Effector memory CD4-positive, alpha-beta T cell (primary cell): ENCODE data around the gene CEP135.

Experiments
- DNase-seq, 3 donors: peaks; one replicate each; pipeline ENCODE4 v3.0.0-alpha.2; 2020
- H3K27ac ChIP-seq: 2 replicates; pipeline ENCODE4 v1.7.0; 2013; ENCODE audit warnings: mild to moderate bottlenecking, low read length, moderate library complexity; ENCODE audit not compliant: insufficient read depth, poor library complexity, severe bottlenecking
- H3K27me3 ChIP-seq: replicated peaks from 2 replicates; pipeline ENCODE4 v1.7.0; 2013; ENCODE audit warnings: mild to moderate bottlenecking, low read length; ENCODE audit not compliant: insufficient read depth, control insufficient read depth, poor library complexity, severe bottlenecking
- H3K36me3 ChIP-seq: 2 replicates; pipeline ENCODE4 v1.7.0; 2013; ENCODE audit warnings: mild to moderate bottlenecking, low read length, moderate library complexity; ENCODE audit not compliant: control insufficient read depth, insufficient read depth
- H3K4me1 ChIP-seq: 2 replicates; pipeline ENCODE4 v1.7.0; 2013; ENCODE audit warnings: low read length, mild to moderate bottlenecking; ENCODE audit not compliant: control insufficient read depth, insufficient read depth, poor library complexity, severe bottlenecking
- H3K4me3 ChIP-seq: 2 replicates; pipeline ENCODE4 v1.7.0; 2013; ENCODE audit warnings: low read length, low read depth, mild to moderate bottlenecking; ENCODE audit not compliant: insufficient read depth, poor library complexity, severe bottlenecking
- H3K9me3 ChIP-seq: 2 replicates; pipeline ENCODE4 v1.7.0; 2013; ENCODE audit warnings: mild to moderate bottlenecking, low read length, moderate library complexity; ENCODE audit not compliant: control insufficient read depth

CEP135 gene

GRCh38 chr4:55996646-55997045 lies 47.9 kb downstream of the CEP135 start:
- Histone ChIP-seq H3K36me3 (peaks cover 21% of the 10 kb centered on the region), H3K27me3 (no peaks in the 10 kb centered on the region)

GRCh38 chr4:56003606-56004005 lies 54.9 kb downstream of the CEP135 start:
- H3K36me3 ChIP-seq, result peaks cover 41% of the 10 kb centered on the region
- DNase-seq, result no peak
- H3K27me3 ChIP-seq, result no peaks in the 10 kb centered on the region
- no peak overlapping the region for H3K4me3 ChIP-seq
- H3K27ac ChIP-seq, result no peak overlapping the region
- H3K4me1 ChIP-seq, result no peaks in the 10 kb centered on the region
- H3K9me3 ChIP-seq, result no peaks in the 10 kb centered on the region

More at GRCh38 chr4:55996646-55997045, 47.9 kb downstream of the CEP135 start:
- Histone ChIP-seq H3K4me3 (no peak overlapping the region), H3K27ac (no peak overlapping the region), H3K9me3 (no peaks in the 10 kb centered on the region), H3K4me1 (no peaks in the 10 kb centered on the region)
- no peak for DNase-seq

DNA sequence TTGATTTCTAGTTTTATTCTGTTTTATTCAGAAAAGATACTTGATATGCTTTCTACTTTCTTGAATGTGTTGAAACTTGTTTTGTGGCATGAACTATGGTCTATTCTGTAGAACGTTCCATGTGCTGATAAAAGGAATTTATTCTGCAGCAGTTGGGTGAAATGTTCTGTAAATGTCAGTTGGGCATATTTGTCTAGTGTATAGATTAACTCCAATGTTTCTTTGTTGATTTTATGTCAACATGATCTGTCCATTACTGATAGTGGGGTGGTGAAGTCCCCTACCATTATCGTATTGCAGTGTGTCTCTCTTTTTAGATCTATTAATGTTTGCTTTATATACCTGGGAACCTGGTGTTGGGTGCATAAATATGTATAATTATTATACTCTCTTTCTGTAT lies 55.5 kb downstream of the CEP135 start:
- no peaks in the 10 kb centered on the region for H3K9me3 ChIP-seq
- no peaks in the 10 kb centered on the region for H3K27me3 ChIP-seq
- no peak overlapping the region for H3K4me3 ChIP-seq
- DNase-seq, result no peak
- no peak overlapping the region for H3K27ac ChIP-seq
- H3K4me1 ChIP-seq, result no peaks in the 10 kb centered on the region
- peaks cover 43% of the 10 kb centered on the region for H3K36me3 ChIP-seq

GRCh38 chr4:56007154-56007553 lies 58.4 kb downstream of the CEP135 start:
- no peak for DNase-seq
- Histone ChIP-seq H3K9me3 (no peaks in the 10 kb centered on the region), H3K27me3 (no peaks in the 10 kb centered on the region), H3K4me3 (no peak overlapping the region), H3K27ac (no peak overlapping the region), H3K4me1 (no peaks in the 10 kb centered on the region), H3K36me3 (peaks cover 45% of the 10 kb centered on the region)

DNA sequence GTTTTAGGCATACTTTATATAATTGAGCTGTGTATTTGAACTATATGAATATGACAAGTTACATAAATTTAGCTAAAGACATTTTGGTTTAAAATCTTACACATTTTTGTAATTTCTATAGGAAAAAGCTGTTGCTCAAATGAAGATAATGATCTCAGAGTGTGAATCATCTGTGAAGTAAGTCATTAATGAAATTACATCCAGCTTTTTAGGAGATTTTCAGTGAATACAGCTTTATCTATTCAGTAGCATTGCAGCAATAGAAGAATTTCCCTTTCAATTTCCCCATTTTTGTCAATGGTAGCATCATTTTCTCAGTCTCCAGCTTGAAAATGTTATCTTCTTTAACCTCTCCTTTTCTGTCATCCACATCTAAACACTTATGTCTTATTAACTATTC lies 59.5 kb downstream of the CEP135 start:
- no peaks in the 10 kb centered on the region for H3K4me1 ChIP-seq
- no peaks in the 10 kb centered on the region for H3K9me3 ChIP-seq
- H3K27ac ChIP-seq, result no peak overlapping the region
- DNase-seq, result no peak
- peaks cover 51% of the 10 kb centered on the region for H3K36me3 ChIP-seq
- no peak overlapping the region for H3K4me3 ChIP-seq
- no peaks in the 10 kb centered on the region for H3K27me3 ChIP-seq

DNA sequence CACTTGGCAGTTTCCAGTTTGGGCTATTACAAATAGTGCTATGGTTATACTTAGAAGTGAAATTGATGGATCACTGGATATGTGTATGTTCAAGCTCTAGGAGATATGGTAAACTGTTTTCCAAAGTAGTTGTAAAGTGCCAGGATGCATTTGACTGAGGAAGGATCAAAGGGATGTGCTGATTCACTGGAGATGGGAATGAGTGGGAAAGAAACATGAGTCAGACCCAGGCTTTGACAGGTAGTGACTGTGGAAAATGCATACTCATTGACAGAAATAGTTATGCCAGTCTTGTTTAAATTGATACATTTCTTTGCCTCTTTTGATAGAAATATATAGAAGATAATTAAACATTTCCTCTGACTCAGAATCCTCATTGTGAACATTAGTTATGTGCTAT lies 77.9 kb downstream of the CEP135 start:
- Histone ChIP-seq H3K27ac (no peak overlapping the region), H3K4me1 (no peaks in the 10 kb centered on the region), H3K36me3 (peaks cover 60% of the 10 kb centered on the region), H3K27me3 (no peaks in the 10 kb centered on the region), H3K4me3 (no peak overlapping the region), H3K9me3 (no peaks in the 10 kb centered on the region)
- DNase-seq, result no peak

GRCh38 chr4:56028165-56028564 lies 79.4 kb downstream of the CEP135 start:
- no peaks in the 10 kb centered on the region for H3K9me3 ChIP-seq
- H3K4me1 ChIP-seq, result no peaks in the 10 kb centered on the region
- H3K27ac ChIP-seq, result no peak overlapping the region
- H3K4me3 ChIP-seq, result no peak overlapping the region
- no peaks in the 10 kb centered on the region for H3K27me3 ChIP-seq
- DNase-seq, result no peak
- peaks cover 49% of the 10 kb centered on the region for H3K36me3 ChIP-seq

DNA sequence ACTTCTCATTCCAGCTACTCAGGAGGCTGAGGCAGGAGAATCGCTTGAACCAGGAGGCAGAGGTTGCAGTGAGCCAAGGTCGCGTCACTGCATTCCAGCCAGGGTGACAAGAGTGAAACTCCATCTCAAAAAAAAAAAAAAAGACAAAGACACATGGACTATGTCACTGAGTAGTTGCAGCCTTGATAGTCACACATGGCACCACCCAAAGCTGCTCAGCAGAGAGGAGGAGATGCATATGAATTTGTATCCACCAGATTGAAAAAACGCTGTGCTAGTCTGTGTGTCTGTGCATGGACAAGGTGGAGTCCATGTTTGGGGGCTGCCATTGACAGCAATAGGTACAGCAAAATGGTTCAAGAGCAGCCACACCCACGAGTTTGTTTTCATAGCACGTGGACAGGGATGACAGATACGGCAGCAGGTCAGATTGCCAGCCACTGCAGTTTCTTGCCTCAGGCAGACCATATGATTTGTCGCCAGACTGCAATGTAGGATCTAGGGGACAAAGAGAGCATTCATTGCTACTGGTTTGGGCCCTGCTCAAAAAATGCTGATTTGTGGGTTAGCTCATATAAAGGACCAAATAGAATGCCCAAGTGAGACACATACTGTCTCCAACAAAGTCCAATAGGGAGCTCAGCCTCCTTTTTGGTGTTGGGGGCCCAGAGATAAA lies 89.9 kb downstream of the CEP135 start:
- H3K4me3 ChIP-seq, result no peak overlapping the region
- DNase-seq, result no peak
- no peak overlapping the region for H3K27ac ChIP-seq
- H3K4me1 ChIP-seq, result no peaks in the 10 kb centered on the region
- H3K27me3 ChIP-seq, result no peaks in the 10 kb centered on the region
- H3K36me3 ChIP-seq, result no peaks in the 10 kb centered on the region
- no peaks in the 10 kb centered on the region for H3K9me3 ChIP-seq

- no peak overlapping the region for H3K4me3 ChIP-seq
- no peak for DNase-seq
- H3K36me3 ChIP-seq, result no peaks in the 10 kb centered on the region
- H3K9me3 ChIP-seq, result no peaks in the 10 kb centered on the region
- H3K4me1 ChIP-seq, result no peaks in the 10 kb centered on the region
- H3K27me3 ChIP-seq, result no peaks in the 10 kb centered on the region
- no peak overlapping the region for H3K27ac ChIP-seq
Observed at GRCh38 chr4:56040842-56041241, 92.1 kb downstream of the CEP135 start.

DNA sequence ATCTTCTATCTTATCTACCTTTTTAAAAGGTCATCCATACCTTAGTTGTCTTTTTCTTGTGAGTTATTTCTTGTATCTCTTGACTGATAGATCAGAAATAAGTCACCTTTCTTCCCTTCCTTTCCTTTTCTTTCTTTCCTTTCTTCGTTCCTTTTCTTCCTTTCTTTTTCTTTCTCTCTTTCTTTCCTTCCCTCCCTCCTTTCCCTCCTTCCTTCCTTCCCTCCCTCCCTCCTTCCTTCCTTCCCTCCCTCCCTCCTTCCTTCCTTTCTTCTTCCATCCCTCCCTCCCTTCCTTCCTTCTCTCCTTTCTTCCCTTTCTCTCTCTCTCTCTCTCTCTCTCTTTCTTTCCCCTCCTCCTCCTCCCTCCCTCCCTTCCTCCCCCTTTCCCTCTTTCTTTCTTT lies 93.5 kb downstream of the CEP135 start:
- H3K36me3 ChIP-seq, result no peaks in the 10 kb centered on the region
- H3K4me1 ChIP-seq, result no peaks in the 10 kb centered on the region
- H3K27ac ChIP-seq, result no peak overlapping the region
- DNase-seq, result no peak
- H3K9me3 ChIP-seq, result no peaks in the 10 kb centered on the region
- H3K4me3 ChIP-seq, result no peak overlapping the region
- H3K27me3 ChIP-seq, result no peaks in the 10 kb centered on the region
